NB4 (cell line): Measurements from ENCODE around the gene ACOT11.

Experiments
- CTCF ChIP-seq: IDR thresholded peaks from one replicate; pipeline ENCODE4 v1.5.1; 2012; ENCODE audit warnings: low read depth, low read length
- POLR2A ChIP-seq: IDR thresholded peaks from 2 replicates; pipeline ENCODE4 v1.6.1; 2011; ENCODE audit warnings: mild to moderate bottlenecking; ENCODE audit not compliant: insufficient read length; ENCODE audit errors: extremely low read depth

- no peak for TF ChIP-seq CTCF
- no peak for TF ChIP-seq POLR2A
These were observed 45.7 kb upstream of the ACOT11 start for GRCh38 chr1:54502342-54502741.
